ENCODE measurements around the gene HBQ1.

GRCh38 chr16:220021-220420 is 39.8 kb downstream of the HBQ1 start:
- TF ChIP-seq CTCF (IDR thresholded peaks at IDR 0.05) (no peak), POLR2A (IDR thresholded peaks at IDR 0.05) (no peak), EP300 (IDR thresholded peaks at IDR 0.05) (no peak)
